Measurements from ENCODE around the gene MRC2. TPM values are rescaled to one million over a fixed set of nuclear protein-coding genes. Genes with fewer than 3 reads are reported as not detected.

MRC2 gene
- total and polyA plus RNA-seq, 9 of the 15 experiments (the other 6 are each of a cell fraction or from before 2014, with no cell fraction given): 0.28 to 11.5 (median 6.6) TPM

DNA sequence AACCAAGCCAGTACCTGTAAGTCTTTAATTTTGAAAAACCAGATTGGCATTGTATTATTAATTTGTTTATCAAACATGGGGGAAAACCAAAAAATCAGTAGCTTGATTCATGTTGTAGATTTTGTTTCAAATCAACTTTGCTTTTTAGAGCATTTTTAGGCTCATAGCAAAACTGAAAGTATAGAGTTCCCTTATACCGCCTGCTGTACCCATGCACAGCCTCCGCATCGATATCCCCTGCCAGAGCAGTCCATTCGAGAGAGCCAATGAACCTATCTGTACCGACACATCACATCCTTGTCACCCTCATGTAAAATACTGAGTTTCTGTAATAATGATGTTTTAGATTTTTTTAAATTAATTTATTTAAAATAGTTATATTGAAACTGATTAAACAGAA is 16.2 kb upstream of the MRC2 start:
- Histone ChIP-seq H3K4me3 (no peak overlapping the region), H3K4me1 (replicated peaks in 1 of 2; ENCODE audit: control insufficient read depth in 2 of 2, insufficient read depth in 2 of 2, low read length in 2 of 2) (no peaks in the 10 kb centered on the region; a peak in 1 of 5 replicates), H3K36me3 (ENCODE audit: control insufficient read depth, insufficient read depth, low read length) (peaks cover 69% of the 10 kb centered on the region), H3K27ac (ENCODE audit: extremely low read depth, low read depth, low read length) (no peak overlapping the region), H3K79me2 (ENCODE audit: control insufficient read depth, insufficient read depth, low read length) (no peaks in the 10 kb centered on the region), H3K9ac (ENCODE audit: insufficient read depth in 1 of 2, low read depth in 2 of 2, low read length in 2 of 2) (no peak overlapping the region), H3K4me2 (ENCODE audit: insufficient read depth, low read length) (no peak overlapping the region), H3K9me1 (ENCODE audit: control insufficient read depth, insufficient read depth, low read length) (no peaks in the 10 kb centered on the region), H3K9me3 (replicated peaks; ENCODE audit: control insufficient read depth, insufficient read depth, low read depth, low read length) (no peaks in the 10 kb centered on the region), H3K27me3 (ENCODE audit: control insufficient read depth in 2 of 2, insufficient read depth in 2 of 2, low read length in 2 of 2) (no peaks in the 10 kb centered on the region), H2AFZ (ENCODE audit: low read depth, low read length) (no peak overlapping the region), H4K20me1 (replicated peaks; ENCODE audit: control insufficient read depth, insufficient read depth, low read length) (no peaks in the 10 kb centered on the region; the same call in 1 of the 2 replicates)
- intact Hi-C loops (cut with micrococcal nuclease) (no loop called here), in situ Hi-C loops (cut with MboI) (no loop called here)
- POLR2A ChIA-PET: interaction anchor here (0.6 kb wide), 1 partner anchor 1125 kb away, joined by 3 read pairs; no protein-coding TSS in a partner anchor
- CTCF ChIA-PET (ENCODE audit: low intra/inter-chr PET ratio): no interaction called here
- ATAC-seq (no peak), DNase-seq (ENCODE audit: extremely low read depth in 1 of 4, low spot score in 3 of 4) (no peak), FAIRE-seq (no peak)
- no TSS peak for BruUV-seq (replicated peaks)
- TF ChIP-seq, protein P1, sequence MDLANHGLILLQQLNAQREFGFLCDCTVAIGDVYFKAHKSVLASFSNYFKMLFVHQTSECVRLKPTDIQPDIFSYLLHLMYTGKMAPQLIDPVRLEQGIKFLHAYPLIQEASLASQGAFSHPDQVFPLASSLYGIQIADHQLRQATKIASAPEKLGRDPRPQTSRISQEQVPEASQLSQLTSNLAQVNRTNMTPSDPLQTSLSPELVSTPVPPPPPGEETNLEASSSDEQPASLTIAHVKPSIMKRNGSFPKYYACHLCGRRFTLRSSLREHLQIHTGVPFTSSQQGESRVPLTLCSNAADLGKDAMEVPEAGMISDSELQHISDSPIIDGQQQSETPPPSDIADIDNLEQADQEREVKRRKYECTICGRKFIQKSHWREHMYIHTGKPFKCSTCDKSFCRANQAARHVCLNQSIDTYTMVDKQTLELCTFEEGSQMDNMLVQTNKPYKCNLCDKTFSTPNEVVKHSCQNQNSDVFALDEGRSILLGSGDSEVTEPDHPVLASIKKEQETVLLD (IDR thresholded peaks at IDR 0.05): no peak
- TF ChIP-seq ZNF75A (CRISPR knock-in tag; IDR thresholded peaks at IDR 0.05) (no peak), MBD2 (IDR thresholded peaks at IDR 0.05; ENCODE audit: borderline replicate concordance, low read depth) (no peak), MTF1 (CRISPR knock-in tag; IDR thresholded peaks at IDR 0.05; ENCODE audit: borderline replicate concordance) (no peak), COPS2 (conservative IDR thresholded peaks at IDR 0.05) (no peak), SIRT6 (IDR thresholded peaks at IDR 0.05; ENCODE audit: low read depth, low read length) (no peak), IFI16 (CRISPR knock-in tag; IDR thresholded peaks at IDR 0.05) (no peak)
- TF ChIP-seq, protein P2, sequence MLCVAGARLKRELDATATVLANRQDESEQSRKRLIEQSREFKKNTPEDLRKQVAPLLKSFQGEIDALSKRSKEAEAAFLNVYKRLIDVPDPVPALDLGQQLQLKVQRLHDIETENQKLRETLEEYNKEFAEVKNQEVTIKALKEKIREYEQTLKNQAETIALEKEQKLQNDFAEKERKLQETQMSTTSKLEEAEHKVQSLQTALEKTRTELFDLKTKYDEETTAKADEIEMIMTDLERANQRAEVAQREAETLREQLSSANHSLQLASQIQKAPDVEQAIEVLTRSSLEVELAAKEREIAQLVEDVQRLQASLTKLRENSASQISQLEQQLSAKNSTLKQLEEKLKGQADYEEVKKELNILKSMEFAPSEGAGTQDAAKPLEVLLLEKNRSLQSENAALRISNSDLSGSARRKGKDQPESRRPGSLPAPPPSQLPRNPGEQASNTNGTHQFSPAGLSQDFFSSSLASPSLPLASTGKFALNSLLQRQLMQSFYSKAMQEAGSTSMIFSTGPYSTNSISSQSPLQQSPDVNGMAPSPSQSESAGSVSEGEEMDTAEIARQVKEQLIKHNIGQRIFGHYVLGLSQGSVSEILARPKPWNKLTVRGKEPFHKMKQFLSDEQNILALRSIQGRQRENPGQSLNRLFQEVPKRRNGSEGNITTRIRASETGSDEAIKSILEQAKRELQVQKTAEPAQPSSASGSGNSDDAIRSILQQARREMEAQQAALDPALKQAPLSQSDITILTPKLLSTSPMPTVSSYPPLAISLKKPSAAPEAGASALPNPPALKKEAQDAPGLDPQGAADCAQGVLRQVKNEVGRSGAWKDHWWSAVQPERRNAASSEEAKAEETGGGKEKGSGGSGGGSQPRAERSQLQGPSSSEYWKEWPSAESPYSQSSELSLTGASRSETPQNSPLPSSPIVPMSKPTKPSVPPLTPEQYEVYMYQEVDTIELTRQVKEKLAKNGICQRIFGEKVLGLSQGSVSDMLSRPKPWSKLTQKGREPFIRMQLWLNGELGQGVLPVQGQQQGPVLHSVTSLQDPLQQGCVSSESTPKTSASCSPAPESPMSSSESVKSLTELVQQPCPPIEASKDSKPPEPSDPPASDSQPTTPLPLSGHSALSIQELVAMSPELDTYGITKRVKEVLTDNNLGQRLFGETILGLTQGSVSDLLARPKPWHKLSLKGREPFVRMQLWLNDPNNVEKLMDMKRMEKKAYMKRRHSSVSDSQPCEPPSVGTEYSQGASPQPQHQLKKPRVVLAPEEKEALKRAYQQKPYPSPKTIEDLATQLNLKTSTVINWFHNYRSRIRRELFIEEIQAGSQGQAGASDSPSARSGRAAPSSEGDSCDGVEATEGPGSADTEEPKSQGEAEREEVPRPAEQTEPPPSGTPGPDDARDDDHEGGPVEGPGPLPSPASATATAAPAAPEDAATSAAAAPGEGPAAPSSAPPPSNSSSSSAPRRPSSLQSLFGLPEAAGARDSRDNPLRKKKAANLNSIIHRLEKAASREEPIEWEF (CRISPR knock-in tag; IDR thresholded peaks at IDR 0.05): no peak
- TF ChIP-seq, protein P3, sequence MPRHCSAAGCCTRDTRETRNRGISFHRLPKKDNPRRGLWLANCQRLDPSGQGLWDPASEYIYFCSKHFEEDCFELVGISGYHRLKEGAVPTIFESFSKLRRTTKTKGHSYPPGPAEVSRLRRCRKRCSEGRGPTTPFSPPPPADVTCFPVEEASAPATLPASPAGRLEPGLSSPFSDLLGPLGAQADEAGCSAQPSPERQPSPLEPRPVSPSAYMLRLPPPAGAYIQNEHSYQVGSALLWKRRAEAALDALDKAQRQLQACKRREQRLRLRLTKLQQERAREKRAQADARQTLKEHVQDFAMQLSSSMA (CRISPR knock-in tag; IDR thresholded peaks at IDR 0.05): no peak
- WGBS (ENCODE audit: insufficient coverage, low coverage, missing lambda C conversion rate): 95% methylated on average over 5 of the region's 5 CpGs

All from K562 (cell line).